Trophoblast cell (in vitro differentiated cells and primary cell): Measurements from ENCODE around the gene MAP2K6.

Experiments
- DNase-seq, 2 donors: peaks; one replicate each; pipeline ENCODE4 v3.0.0-alpha.2; 2016
- H2AFZ ChIP-seq: 2 replicates; pipeline ENCODE4 v1.6.1; 2013; ENCODE audit warnings: low read length, moderate library complexity, mild to moderate bottlenecking; ENCODE audit not compliant: insufficient read depth, poor library complexity
- H2AK5ac ChIP-seq: 2 replicates; pipeline ENCODE4 v1.6.1; 2013; ENCODE audit warnings: mild to moderate bottlenecking, low read length
- H2BK120ac ChIP-seq: 2 replicates; pipeline ENCODE4 v1.6.1; 2013; ENCODE audit warnings: low read length, mild to moderate bottlenecking, moderate library complexity; ENCODE audit not compliant: insufficient read depth, poor library complexity
- H2BK12ac ChIP-seq: 2 replicates; pipeline ENCODE4 v1.6.1; 2013; ENCODE audit warnings: mild to moderate bottlenecking, low read length, moderate library complexity
- H2BK5ac ChIP-seq: 2 replicates; pipeline ENCODE4 v1.6.1; 2013; ENCODE audit warnings: low read length, low read depth, moderate library complexity, mild to moderate bottlenecking; ENCODE audit not compliant: poor library complexity
- H3K14ac ChIP-seq: 2 replicates; pipeline ENCODE4 v1.6.1; 2013; ENCODE audit warnings: mild to moderate bottlenecking, low read length
- H3K18ac ChIP-seq: 2 replicates; pipeline ENCODE4 v1.6.1; 2013; ENCODE audit warnings: mild to moderate bottlenecking, low read length
- H3K23ac ChIP-seq: 2 replicates; pipeline ENCODE4 v1.6.1; 2013; ENCODE audit warnings: low read length
- H3K27ac ChIP-seq: 2 replicates; pipeline ENCODE4 v1.5.1; 2013; ENCODE audit warnings: low read depth, mild to moderate bottlenecking, inconsistent platforms, low read length, moderate library complexity
- H3K27me3 ChIP-seq: 2 replicates; pipeline ENCODE4 v1.6.1; 2013; ENCODE audit warnings: inconsistent platforms, mild to moderate bottlenecking, low read length, moderate library complexity; ENCODE audit not compliant: insufficient read depth
- H3K36me3 ChIP-seq, 2 experiments: 1 replicate in 1 of 2; 2 replicates in 1 of 2; pipeline ENCODE4 v1.6.1; 2013; ENCODE audit warnings: low read length in 2 of 2, mild to moderate bottlenecking in 2 of 2, moderate library complexity in 1 of 2; ENCODE audit not compliant: insufficient read depth in 2 of 2, control insufficient read depth in 1 of 2
- H3K4ac ChIP-seq: 2 replicates; pipeline ENCODE4 v1.6.1; 2013; ENCODE audit warnings: low read depth, mild to moderate bottlenecking, low read length, moderate library complexity
- H3K4me1 ChIP-seq, 2 experiments: 1 replicate in 1 of 2; 2 replicates in 1 of 2; pipeline ENCODE4 v1.6.1; 2013; ENCODE audit warnings: low read length in 2 of 2, mild to moderate bottlenecking in 2 of 2, moderate library complexity in 1 of 2; ENCODE audit not compliant: insufficient read depth in 2 of 2, control insufficient read depth in 1 of 2
- H3K4me2 ChIP-seq: 2 replicates; pipeline ENCODE4 v1.6.1; 2013; ENCODE audit warnings: inconsistent platforms, mild to moderate bottlenecking, low read length, moderate library complexity
- H3K4me3 ChIP-seq: 2 replicates; pipeline ENCODE4 v1.5.1; 2013; ENCODE audit warnings: mild to moderate bottlenecking, low read depth, low read length, inconsistent platforms
- H3K79me1 ChIP-seq: one replicate; pipeline ENCODE4 v1.6.1; 2013; ENCODE audit warnings: low read length
- H3K79me2 ChIP-seq: 2 replicates; pipeline ENCODE4 v1.6.1; 2013; ENCODE audit warnings: low read length, mild to moderate bottlenecking; ENCODE audit not compliant: control insufficient read depth, insufficient read depth, poor library complexity
- H3K9ac ChIP-seq: 2 replicates; pipeline ENCODE4 v1.6.1; 2013; ENCODE audit warnings: mild to moderate bottlenecking, low read length
- H3K9me3 ChIP-seq: 2 replicates; pipeline ENCODE4 v1.6.1; 2013; ENCODE audit warnings: low read depth, mild to moderate bottlenecking, control low read depth, inconsistent platforms, low read length; ENCODE audit not compliant: insufficient read depth
- H4K12ac ChIP-seq: 2 replicates; pipeline ENCODE4 v1.6.1; 2013; ENCODE audit warnings: low read depth, mild to moderate bottlenecking, low read length, moderate library complexity
- H4K8ac ChIP-seq: 2 replicates; pipeline ENCODE4 v1.6.1; 2013; ENCODE audit warnings: low read depth, mild to moderate bottlenecking, low read length, moderate library complexity
- H4K91ac ChIP-seq: one replicate; pipeline ENCODE4 v1.6.1; 2013; ENCODE audit warnings: low read depth, mild to moderate bottlenecking, low read length, moderate library complexity
- WGBS: extraction: QIAGEN DNeasy Blood & Tissue Kit; methylation state at CpG from one replicate; pipeline ENCODE4 v1.1.7; 2013; ENCODE audit warnings: missing lambda C conversion rate; ENCODE audit not compliant: insufficient read length, insufficient coverage; ENCODE audit errors: extremely low coverage; 5-methylcytosine and 5-hydroxymethylcytosine counted together

The MAP2K6 gene

GRCh38 chr17:69581061-69581961 is 166.8 kb downstream of the MAP2K6 start:
- Histone ChIP-seq H3K23ac (no peak overlapping the region), H3K18ac (no peak overlapping the region), H2AFZ (no peak overlapping the region), H4K8ac (no peak overlapping the region), H3K36me3 (no peaks in the 10 kb centered on the region), H3K27me3 (no peaks in the 10 kb centered on the region), H3K79me1 (no peaks in the 10 kb centered on the region), H3K4me2 (no peak overlapping the region), H4K12ac (no peak overlapping the region), H3K79me2 (no peaks in the 10 kb centered on the region), H2BK12ac (no peak overlapping the region), H4K91ac (no peak overlapping the region), H3K14ac (no peak overlapping the region), H2BK120ac (no peak overlapping the region), H2AK5ac (no peak overlapping the region), H3K9ac (no peak overlapping the region), H3K27ac (no peak overlapping the region), H3K4ac (no peak overlapping the region), H3K9me3 (no peaks in the 10 kb centered on the region), H3K4me1 (no peaks in the 10 kb centered on the region), H2BK5ac (no peak overlapping the region), H3K4me3 (no peak overlapping the region)
- WGBS: no CpG with 5 or more reads among the region's 18 CpGs
- no peak for DNase-seq

GRCh38 chr17:69588316-69588715 is 173.8 kb downstream of the MAP2K6 start:
- H3K18ac ChIP-seq: no peak overlapping the region
- no CpG with 5 or more reads among the region's 2 CpGs for WGBS
- no peak overlapping the region for H2AK5ac ChIP-seq

GRCh38 chr17:69588827-69589239 is 174.3 kb downstream of the MAP2K6 start:
- no peak overlapping the region for H3K9ac ChIP-seq
- H3K18ac ChIP-seq: no peak overlapping the region
- no peak overlapping the region for H2BK120ac ChIP-seq
- H3K4me2 ChIP-seq: no peak overlapping the region
- H3K4me3 ChIP-seq: no peak overlapping the region
- H3K79me2 ChIP-seq: no peaks in the 10 kb centered on the region
- H3K27me3 ChIP-seq: no peaks in the 10 kb centered on the region
- no peaks in the 10 kb centered on the region for H3K4me1 ChIP-seq
- no peak overlapping the region for H4K8ac ChIP-seq
- peak in 1 of 2 donors; percentile 76 for DNase-seq
- no peak overlapping the region for H2BK5ac ChIP-seq
- no peaks in the 10 kb centered on the region for H3K9me3 ChIP-seq
- H3K14ac ChIP-seq: no peak overlapping the region
- no peak overlapping the region for H2AFZ ChIP-seq
- WGBS: no CpG with 5 or more reads among the region's 5 CpGs
- H4K12ac ChIP-seq: no peak overlapping the region
- H3K27ac ChIP-seq: no peak overlapping the region
- no peak overlapping the region for H3K23ac ChIP-seq
- H3K36me3 ChIP-seq: no peaks in the 10 kb centered on the region
- no peak overlapping the region for H4K91ac ChIP-seq
- H2AK5ac ChIP-seq: no peak overlapping the region
- no peak overlapping the region for H3K4ac ChIP-seq
- no peaks in the 10 kb centered on the region for H3K79me1 ChIP-seq
- H2BK12ac ChIP-seq: no peak overlapping the region

More at GRCh38 chr17:69588316-69588715, 173.8 kb downstream of the MAP2K6 start:
- no peak overlapping the region for H2BK5ac ChIP-seq
- DNase-seq: no peak
- H3K79me2 ChIP-seq: no peaks in the 10 kb centered on the region
- no peak overlapping the region for H3K4me3 ChIP-seq
- H3K9me3 ChIP-seq: no peaks in the 10 kb centered on the region
- H4K12ac ChIP-seq: no peak overlapping the region
- H2BK12ac ChIP-seq: no peak overlapping the region
- no peak overlapping the region for H3K4ac ChIP-seq
- H4K8ac ChIP-seq: no peak overlapping the region
- no peak overlapping the region for H3K4me2 ChIP-seq
- H3K23ac ChIP-seq: no peak overlapping the region
- H3K36me3 ChIP-seq: no peaks in the 10 kb centered on the region
- no peak overlapping the region for H2BK120ac ChIP-seq
- H2AFZ ChIP-seq: no peak overlapping the region
- H3K4me1 ChIP-seq: no peaks in the 10 kb centered on the region
- no peak overlapping the region for H4K91ac ChIP-seq
- no peak overlapping the region for H3K27ac ChIP-seq
- H3K14ac ChIP-seq: no peak overlapping the region
- no peak overlapping the region for H3K9ac ChIP-seq
- H3K27me3 ChIP-seq: no peaks in the 10 kb centered on the region
- no peaks in the 10 kb centered on the region for H3K79me1 ChIP-seq

- Histone ChIP-seq H3K79me1 (no peaks in the 10 kb centered on the region), H3K36me3 (no peaks in the 10 kb centered on the region), H3K79me2 (no peaks in the 10 kb centered on the region), H2AFZ (no peak overlapping the region), H3K4me3 (no peak overlapping the region), H4K91ac (no peak overlapping the region), H3K27ac (no peak overlapping the region), H4K12ac (no peak overlapping the region), H3K4ac (no peak overlapping the region), H2BK12ac (no peak overlapping the region), H3K23ac (no peak overlapping the region), H4K8ac (no peak overlapping the region), H3K4me2 (no peak overlapping the region), H2BK5ac (no peak overlapping the region), H3K14ac (no peak overlapping the region), H3K4me1 (no peaks in the 10 kb centered on the region), H3K9ac (no peak overlapping the region), H3K9me3 (no peaks in the 10 kb centered on the region), H2BK120ac (no peak overlapping the region), H2AK5ac (no peak overlapping the region), H3K27me3 (no peaks in the 10 kb centered on the region), H3K18ac (no peak overlapping the region)
- peak in 1 of 2 donors; percentile 44 for DNase-seq
- no CpG with 5 or more reads among the region's 1 CpG for WGBS
These were observed 176.2 kb downstream of the MAP2K6 start for GRCh38 chr17:69590671-69591070.
